ENCODE data around the gene S100A6.
A peak's percentile ranks its signal among the peaks of the same experiment; 100 is the strongest.

The S100A6 gene

DNA sequence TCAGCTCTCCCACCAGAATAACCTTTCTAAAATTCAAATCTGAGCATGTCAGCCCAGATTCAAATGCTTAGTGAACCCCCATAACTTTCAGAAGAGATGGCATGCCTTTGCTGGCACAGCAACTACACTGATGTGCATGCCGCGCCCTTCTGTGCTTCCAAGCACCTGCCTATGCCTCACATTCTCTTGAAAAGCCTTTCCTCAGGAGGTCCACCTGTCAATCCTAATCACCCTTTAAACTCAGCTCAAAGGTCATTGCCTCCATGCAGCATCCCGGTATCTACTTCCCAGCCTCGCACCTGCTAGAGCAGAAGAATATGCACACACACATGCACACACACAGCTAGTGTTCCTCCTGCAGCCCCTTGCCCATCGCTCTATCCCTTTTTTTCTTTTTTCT is 35.1 kb upstream of the S100A6 start:
- H3F3A ChIP-seq (ENCODE audit: control insufficient read depth, insufficient read depth): no peaks in the 10 kb centered on the region
- no peak overlapping the region for H3K27ac ChIP-seq (ENCODE audit: low read depth, low read length)
- no peaks in the 10 kb centered on the region for H3K79me2 ChIP-seq (ENCODE audit: control insufficient read depth, low read length)
- no peaks in the 10 kb centered on the region for H3K27me3 ChIP-seq (ENCODE audit: control insufficient read depth, low read length)
- no peaks in the 10 kb centered on the region for H3K9me2 ChIP-seq (replicated peaks; ENCODE audit: control insufficient read depth, low read length)
- no peaks in the 10 kb centered on the region for H3K36me3 ChIP-seq (ENCODE audit: control insufficient read depth, low read length)
- no peaks in the 10 kb centered on the region for H3K9me3 ChIP-seq (ENCODE audit: control insufficient read depth, insufficient read depth, low read length)
- H3K4me3 ChIP-seq (ENCODE audit: low read length): no peak overlapping the region
- no peak overlapping the region for H3K4me2 ChIP-seq (ENCODE audit: low read length)
- H4K20me1 ChIP-seq (ENCODE audit: control insufficient read depth, insufficient read depth, low read depth, low read length): no peaks in the 10 kb centered on the region
- TF ChIP-seq EZH2phosphoT487 (IDR thresholded peaks at IDR 0.05; ENCODE audit: borderline replicate concordance, low read length): no peak
- TF ChIP-seq, protein P1, sequence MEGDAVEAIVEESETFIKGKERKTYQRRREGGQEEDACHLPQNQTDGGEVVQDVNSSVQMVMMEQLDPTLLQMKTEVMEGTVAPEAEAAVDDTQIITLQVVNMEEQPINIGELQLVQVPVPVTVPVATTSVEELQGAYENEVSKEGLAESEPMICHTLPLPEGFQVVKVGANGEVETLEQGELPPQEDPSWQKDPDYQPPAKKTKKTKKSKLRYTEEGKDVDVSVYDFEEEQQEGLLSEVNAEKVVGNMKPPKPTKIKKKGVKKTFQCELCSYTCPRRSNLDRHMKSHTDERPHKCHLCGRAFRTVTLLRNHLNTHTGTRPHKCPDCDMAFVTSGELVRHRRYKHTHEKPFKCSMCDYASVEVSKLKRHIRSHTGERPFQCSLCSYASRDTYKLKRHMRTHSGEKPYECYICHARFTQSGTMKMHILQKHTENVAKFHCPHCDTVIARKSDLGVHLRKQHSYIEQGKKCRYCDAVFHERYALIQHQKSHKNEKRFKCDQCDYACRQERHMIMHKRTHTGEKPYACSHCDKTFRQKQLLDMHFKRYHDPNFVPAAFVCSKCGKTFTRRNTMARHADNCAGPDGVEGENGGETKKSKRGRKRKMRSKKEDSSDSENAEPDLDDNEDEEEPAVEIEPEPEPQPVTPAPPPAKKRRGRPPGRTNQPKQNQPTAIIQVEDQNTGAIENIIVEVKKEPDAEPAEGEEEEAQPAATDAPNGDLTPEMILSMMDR (IDR thresholded peaks at IDR 0.05; ENCODE audit: low read depth, low read length, poor library complexity, severe bottlenecking): no peak
- H3K4me1 ChIP-seq (ENCODE audit: control insufficient read depth, low read length): peaks cover 2% of the 10 kb centered on the region

DNA sequence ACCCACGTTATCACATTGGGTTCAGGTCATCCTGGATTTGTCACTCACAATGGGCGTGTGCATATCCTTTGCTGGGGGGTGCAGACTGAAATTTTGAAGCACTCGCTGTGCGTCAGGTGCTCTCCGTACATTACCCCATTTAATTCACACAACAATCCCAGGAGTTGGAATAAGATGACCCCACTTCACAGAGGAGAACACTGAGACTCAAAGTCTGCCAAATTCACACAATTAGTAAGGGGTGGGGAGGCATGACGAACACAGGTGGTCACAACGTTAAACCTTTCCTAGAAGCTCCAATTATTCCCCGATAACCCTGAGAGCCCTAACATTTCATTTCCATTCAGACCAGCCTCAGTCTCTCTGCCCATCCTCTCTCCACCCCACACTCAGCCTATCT is 33.7 kb upstream of the S100A6 start:
- H3K27me3 ChIP-seq (ENCODE audit: control insufficient read depth, low read length): no peaks in the 10 kb centered on the region
- no peak for TF ChIP-seq EZH2phosphoT487 (IDR thresholded peaks at IDR 0.05; ENCODE audit: borderline replicate concordance, low read length)
- TF ChIP-seq, protein P1 (IDR thresholded peaks at IDR 0.05; ENCODE audit: low read depth, low read length, poor library complexity, severe bottlenecking): no peak
- H3K79me2 ChIP-seq (ENCODE audit: control insufficient read depth, low read length): no peaks in the 10 kb centered on the region
- peaks cover 6% of the 10 kb centered on the region for H3K4me1 ChIP-seq (ENCODE audit: control insufficient read depth, low read length)
- H3K27ac ChIP-seq (ENCODE audit: low read depth, low read length): no peak overlapping the region
- H4K20me1 ChIP-seq (ENCODE audit: control insufficient read depth, insufficient read depth, low read depth, low read length): no peaks in the 10 kb centered on the region
- H3K36me3 ChIP-seq (ENCODE audit: control insufficient read depth, low read length): no peaks in the 10 kb centered on the region
- H3K9me3 ChIP-seq (ENCODE audit: control insufficient read depth, insufficient read depth, low read length): no peaks in the 10 kb centered on the region
- H3F3A ChIP-seq (ENCODE audit: control insufficient read depth, insufficient read depth): no peaks in the 10 kb centered on the region
- no peak overlapping the region for H3K4me2 ChIP-seq (ENCODE audit: low read length)
- no peak overlapping the region for H3K4me3 ChIP-seq (ENCODE audit: low read length)
- no peaks in the 10 kb centered on the region for H3K9me2 ChIP-seq (replicated peaks; ENCODE audit: control insufficient read depth, low read length)

DNA sequence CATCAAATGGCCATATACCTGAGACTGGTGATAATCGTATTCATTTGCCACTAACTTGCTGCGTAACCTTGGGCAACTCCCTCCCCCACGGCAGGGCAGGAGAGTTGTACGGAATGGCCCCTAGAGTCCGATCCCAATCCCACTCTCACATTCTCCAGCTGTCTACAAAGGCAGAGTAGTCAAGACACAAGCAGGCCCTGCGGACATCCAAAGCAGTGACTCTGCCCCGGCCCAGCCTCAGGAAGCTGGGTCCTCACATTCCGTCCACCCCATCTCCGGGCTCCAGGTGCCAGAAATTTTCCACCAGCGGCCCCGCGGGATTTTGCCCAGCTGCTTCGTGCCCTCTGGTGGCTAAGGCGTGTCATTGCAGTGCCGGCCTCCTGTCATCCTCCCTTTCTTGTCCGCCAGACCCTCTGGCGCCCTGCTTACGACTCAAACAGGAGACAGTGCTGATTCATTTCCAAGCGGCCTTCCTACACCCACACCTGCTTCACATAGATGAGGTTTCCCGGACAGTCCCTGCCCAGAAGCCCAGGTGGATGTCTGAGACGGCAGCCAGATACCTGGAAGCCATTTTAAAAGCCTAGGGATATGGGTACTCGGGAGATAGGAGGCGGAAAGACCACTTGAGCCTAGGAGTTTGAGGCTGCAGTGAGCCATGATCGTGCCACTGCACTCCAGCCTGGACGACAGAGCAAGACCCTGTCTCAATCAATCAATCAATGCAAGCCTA is 32.7 kb upstream of the S100A6 start:
- no peaks in the 10 kb centered on the region for H3F3A ChIP-seq (ENCODE audit: control insufficient read depth, insufficient read depth)
- H3K79me2 ChIP-seq (ENCODE audit: control insufficient read depth, low read length): no peaks in the 10 kb centered on the region
- no peaks in the 10 kb centered on the region for H3K27me3 ChIP-seq (ENCODE audit: control insufficient read depth, low read length)
- no peaks in the 10 kb centered on the region for H3K36me3 ChIP-seq (ENCODE audit: control insufficient read depth, low read length)
- peaks cover 6% of the 10 kb centered on the region for H3K4me1 ChIP-seq (ENCODE audit: control insufficient read depth, low read length)
- TF ChIP-seq EZH2phosphoT487 (IDR thresholded peaks at IDR 0.05; ENCODE audit: borderline replicate concordance, low read length): no peak
- TF ChIP-seq, protein P1 (IDR thresholded peaks at IDR 0.05; ENCODE audit: low read depth, low read length, poor library complexity, severe bottlenecking): peak; percentile 92
- no peaks in the 10 kb centered on the region for H3K9me2 ChIP-seq (replicated peaks; ENCODE audit: control insufficient read depth, low read length)
- H3K4me2 ChIP-seq (ENCODE audit: low read length): peak overlapping the region; percentile 12
- no peak overlapping the region for H3K4me3 ChIP-seq (ENCODE audit: low read length)
- no peaks in the 10 kb centered on the region for H4K20me1 ChIP-seq (ENCODE audit: control insufficient read depth, insufficient read depth, low read depth, low read length)
- no peaks in the 10 kb centered on the region for H3K9me3 ChIP-seq (ENCODE audit: control insufficient read depth, insufficient read depth, low read length)
- no peak overlapping the region for H3K27ac ChIP-seq (ENCODE audit: low read depth, low read length)

All from DOHH2 (cell line).